ENCODE measurements around the gene PRPF40B. TPM values are rescaled to one million over a fixed set of nuclear protein-coding genes. Genes with fewer than 3 reads are reported as not detected.

PRPF40B gene
- total and polyA plus RNA-seq, 3 donors from 2014 or later = 49.2 to 66.8 (median 66.7) TPM

DNA sequence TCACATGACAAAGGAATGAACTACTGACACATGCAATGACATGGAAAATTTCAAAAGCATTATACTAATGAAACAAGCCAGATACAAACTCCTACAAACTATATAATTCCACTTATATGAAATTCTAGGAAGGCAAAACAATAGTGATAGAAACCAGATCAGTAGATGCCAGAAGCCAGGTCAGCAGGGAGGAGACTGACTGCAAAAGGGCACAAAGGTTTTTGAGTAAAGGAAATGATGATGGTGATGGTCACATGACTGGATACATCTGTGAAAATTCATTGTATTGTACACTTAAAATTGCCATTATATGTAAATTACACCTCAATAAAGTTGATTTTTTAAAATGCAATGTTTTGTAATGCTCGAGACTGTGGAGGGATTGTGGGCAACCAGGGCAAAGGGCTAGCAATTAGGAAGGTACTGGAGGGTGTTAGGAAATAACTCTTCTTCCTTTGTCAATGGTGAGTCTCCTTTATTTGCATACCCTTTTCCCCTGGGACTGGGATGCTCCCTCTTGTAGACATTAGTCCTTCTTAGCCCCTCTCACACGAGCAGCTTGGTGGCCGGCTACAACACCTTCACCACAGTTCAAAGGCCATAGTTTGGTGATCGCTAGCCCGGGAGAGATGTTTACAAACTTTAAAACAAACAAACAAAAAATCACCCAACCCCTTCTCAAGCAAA, 6.7 kb upstream of the PRPF40B start:
- Histone ChIP-seq H3K4me1 (peaks cover 3% of the 10 kb centered on the region), H3K27me3 (no peaks in the 10 kb centered on the region), H3K4me3 (no peak overlapping the region), H3K36me3 (ENCODE audit: low read depth, missing control alignments) (no peaks in the 10 kb centered on the region), H3K9me3 (no peaks in the 10 kb centered on the region), H3K27ac (no peak overlapping the region)
- intact Hi-C loops (cut with DNase I; ENCODE audit: low total_unique reads) = no loop called here
- WGBS, 2 donors = 76 to 84% methylated on average over 5 of the region's 5 CpGs
- TF ChIP-seq, protein P1, sequence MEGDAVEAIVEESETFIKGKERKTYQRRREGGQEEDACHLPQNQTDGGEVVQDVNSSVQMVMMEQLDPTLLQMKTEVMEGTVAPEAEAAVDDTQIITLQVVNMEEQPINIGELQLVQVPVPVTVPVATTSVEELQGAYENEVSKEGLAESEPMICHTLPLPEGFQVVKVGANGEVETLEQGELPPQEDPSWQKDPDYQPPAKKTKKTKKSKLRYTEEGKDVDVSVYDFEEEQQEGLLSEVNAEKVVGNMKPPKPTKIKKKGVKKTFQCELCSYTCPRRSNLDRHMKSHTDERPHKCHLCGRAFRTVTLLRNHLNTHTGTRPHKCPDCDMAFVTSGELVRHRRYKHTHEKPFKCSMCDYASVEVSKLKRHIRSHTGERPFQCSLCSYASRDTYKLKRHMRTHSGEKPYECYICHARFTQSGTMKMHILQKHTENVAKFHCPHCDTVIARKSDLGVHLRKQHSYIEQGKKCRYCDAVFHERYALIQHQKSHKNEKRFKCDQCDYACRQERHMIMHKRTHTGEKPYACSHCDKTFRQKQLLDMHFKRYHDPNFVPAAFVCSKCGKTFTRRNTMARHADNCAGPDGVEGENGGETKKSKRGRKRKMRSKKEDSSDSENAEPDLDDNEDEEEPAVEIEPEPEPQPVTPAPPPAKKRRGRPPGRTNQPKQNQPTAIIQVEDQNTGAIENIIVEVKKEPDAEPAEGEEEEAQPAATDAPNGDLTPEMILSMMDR (IDR thresholded peaks at IDR 0.05) = no peak
- TF ChIP-seq POLR2A (IDR thresholded peaks at IDR 0.05) = no peak
- DNase-seq = no peak

DNA sequence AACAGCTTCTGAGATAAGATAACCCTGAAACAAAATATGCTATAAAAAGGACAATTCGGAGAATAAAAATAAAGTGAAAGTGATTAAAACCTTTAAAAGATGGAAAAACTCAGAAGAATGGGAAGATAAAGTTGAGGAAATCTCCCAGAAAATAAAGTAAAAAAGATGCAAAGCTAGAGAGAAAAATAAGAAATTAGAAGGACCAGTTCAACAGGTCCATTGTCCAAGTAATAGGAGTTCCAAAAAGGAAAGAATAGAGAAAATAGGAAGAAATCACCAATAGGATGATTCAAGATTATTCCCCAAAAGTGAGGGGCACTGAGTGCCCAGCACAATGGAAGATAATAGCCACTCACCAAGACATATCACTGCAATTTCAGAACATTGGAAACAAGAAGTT, 4.8 kb upstream of the PRPF40B start:
- H3K9me3 ChIP-seq = no peaks in the 10 kb centered on the region
- intact Hi-C loops (cut with DNase I; ENCODE audit: low total_unique reads) = no loop called here
- H3K27ac ChIP-seq = no peak overlapping the region
- no peak for DNase-seq
- no peaks in the 10 kb centered on the region for H3K36me3 ChIP-seq (ENCODE audit: low read depth, missing control alignments)
- H3K4me1 ChIP-seq = peaks cover 11% of the 10 kb centered on the region
- H3K4me3 ChIP-seq = no peak overlapping the region
- TF ChIP-seq, protein P1 (IDR thresholded peaks at IDR 0.05) = no peak
- TF ChIP-seq POLR2A (IDR thresholded peaks at IDR 0.05) = no peak
- 41% methylated on average over 1 of the region's 1 CpG for WGBS, 2 donors
- H3K27me3 ChIP-seq = no peaks in the 10 kb centered on the region

DNA sequence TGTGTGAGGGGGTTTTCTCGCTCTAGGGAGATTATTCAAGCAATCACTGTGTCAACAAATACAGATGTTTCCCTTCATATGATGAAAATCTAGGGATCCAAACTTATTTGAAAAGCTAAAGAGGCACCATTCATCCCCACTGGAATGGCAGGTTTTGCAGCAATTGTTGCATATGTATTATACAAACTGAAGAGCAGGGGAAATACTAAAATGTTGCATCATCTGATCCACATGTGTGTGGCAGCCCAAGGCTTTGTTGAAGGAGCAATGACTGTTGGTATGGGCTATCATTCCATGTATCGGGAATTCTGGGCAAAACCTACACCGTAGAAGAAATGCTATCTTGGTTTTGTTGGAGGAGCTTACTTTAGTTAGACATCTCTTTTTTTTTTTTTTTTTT, 4.1 kb upstream of the PRPF40B start:
- no peak overlapping the region for H3K27ac ChIP-seq
- intact Hi-C loops (cut with DNase I; ENCODE audit: low total_unique reads) = no loop called here
- H3K4me3 ChIP-seq = no peak overlapping the region
- H3K4me1 ChIP-seq = peaks cover 11% of the 10 kb centered on the region
- no peaks in the 10 kb centered on the region for H3K27me3 ChIP-seq
- DNase-seq = no peak
- TF ChIP-seq, protein P1 (IDR thresholded peaks at IDR 0.05) = no peak
- no peak for TF ChIP-seq POLR2A (IDR thresholded peaks at IDR 0.05)
- 96 to 98% methylated on average over 3 of the region's 3 CpGs for WGBS, 2 donors
- H3K9me3 ChIP-seq = no peaks in the 10 kb centered on the region
- H3K36me3 ChIP-seq (ENCODE audit: low read depth, missing control alignments) = no peaks in the 10 kb centered on the region

DNA sequence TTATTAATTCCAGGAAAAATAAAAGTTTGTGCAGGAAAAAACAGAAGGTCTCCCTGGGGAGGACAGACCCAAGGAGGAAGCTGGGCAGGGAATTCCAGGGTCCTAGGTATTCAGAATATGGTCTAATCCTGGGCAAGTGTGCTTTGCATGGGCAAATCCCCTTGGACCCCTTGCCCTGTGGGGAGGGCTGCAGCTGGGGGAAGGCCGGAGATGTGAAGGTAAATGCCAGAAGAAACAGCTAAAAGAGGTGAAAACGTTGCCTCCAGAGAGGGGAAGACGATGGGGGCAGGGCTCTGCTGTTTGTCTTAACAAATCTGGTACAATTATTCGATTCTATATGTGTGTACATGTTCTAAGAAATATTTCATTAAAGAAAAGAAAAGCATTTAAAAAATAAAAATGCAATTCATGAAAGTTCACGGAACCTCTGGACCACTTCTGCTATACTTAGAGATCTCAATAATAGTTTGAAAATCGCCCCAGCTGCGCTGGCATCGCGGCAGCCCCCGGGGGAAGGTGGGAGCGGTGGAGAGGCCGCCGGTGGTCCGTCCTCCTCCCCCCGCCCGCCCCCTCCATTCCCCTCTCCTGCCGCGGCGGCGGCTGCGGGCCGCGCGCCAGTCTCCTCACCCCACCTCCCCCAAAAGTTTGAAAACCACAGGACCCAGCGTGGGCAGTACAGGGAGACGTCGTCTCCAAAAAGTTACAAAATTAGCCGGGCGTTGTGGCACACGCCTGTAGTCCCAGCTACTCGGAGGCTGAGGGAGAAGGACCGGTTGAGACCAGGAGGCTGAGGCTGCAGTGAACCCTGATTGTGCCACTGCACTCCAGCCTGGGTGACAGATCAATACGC, 1.5 kb upstream of the PRPF40B start:
- Histone ChIP-seq H3K36me3 (ENCODE audit: low read depth, missing control alignments) (no peaks in the 10 kb centered on the region), H3K4me3 (peak overlapping the region; percentile 67 to 70), H3K9me3 (no peaks in the 10 kb centered on the region), H3K27ac (peak overlapping the region; percentile 65 to 89), H3K4me1 (peaks cover 11% of the 10 kb centered on the region), H3K27me3 (no peaks in the 10 kb centered on the region)
- TF ChIP-seq POLR2A (IDR thresholded peaks at IDR 0.05) = no peak
- TF ChIP-seq, protein P1 (IDR thresholded peaks at IDR 0.05) = no peak
- no peak for DNase-seq
- intact Hi-C loops (cut with DNase I; ENCODE audit: low total_unique reads) = no loop called here
- WGBS, 2 donors = 2 to 3% methylated on average over 31 to 33 of the region's 33 CpGs

Measured in testis (tissue), 3 donors.